ENCODE results near the gene NCR3LG1.

NCR3LG1 gene

DNA sequence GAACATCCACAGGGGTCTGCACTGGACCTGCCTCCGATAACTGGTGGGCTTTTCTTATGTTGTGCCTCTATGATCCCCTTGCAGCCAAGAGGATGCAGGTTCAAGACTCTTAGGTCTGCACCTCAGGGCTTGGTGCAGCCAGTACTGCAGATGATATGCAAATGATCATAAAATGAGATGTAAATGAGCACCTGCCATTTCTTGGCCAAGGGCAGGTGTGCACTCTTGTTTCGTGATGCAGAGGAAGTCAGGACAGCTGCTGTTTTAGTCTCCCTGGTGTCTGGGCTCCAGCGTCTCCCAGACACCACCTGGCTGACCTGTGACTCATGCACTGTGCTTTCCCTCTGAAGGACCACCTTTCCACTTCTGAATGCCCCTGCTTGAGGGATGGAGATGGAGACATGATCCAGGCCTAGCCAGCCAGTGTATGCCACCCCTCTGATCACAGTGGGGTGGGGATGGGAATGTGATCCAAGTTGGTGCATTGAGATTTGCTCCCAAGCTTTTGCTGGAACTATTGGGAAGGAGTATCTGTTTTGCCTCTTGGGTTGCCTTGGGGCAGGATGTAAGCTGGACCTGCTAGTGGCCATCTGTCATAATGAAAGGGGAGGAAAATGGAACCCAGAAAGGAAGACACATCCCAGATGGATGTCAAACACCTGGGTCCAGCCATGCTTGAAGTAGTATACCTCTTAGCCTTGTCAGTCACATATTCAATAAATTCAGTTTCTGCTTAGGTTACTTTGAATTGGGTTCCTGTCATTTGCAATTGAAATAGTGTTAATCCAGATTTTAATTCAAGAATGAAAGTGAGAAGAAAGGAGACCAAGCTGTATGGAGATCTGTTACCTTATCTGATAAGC lies 40.1 kb downstream of the NCR3LG1 start:
- DNase-seq (ENCODE audit: low read depth), result peak; percentile 35
- TF ChIP-seq, protein P1, sequence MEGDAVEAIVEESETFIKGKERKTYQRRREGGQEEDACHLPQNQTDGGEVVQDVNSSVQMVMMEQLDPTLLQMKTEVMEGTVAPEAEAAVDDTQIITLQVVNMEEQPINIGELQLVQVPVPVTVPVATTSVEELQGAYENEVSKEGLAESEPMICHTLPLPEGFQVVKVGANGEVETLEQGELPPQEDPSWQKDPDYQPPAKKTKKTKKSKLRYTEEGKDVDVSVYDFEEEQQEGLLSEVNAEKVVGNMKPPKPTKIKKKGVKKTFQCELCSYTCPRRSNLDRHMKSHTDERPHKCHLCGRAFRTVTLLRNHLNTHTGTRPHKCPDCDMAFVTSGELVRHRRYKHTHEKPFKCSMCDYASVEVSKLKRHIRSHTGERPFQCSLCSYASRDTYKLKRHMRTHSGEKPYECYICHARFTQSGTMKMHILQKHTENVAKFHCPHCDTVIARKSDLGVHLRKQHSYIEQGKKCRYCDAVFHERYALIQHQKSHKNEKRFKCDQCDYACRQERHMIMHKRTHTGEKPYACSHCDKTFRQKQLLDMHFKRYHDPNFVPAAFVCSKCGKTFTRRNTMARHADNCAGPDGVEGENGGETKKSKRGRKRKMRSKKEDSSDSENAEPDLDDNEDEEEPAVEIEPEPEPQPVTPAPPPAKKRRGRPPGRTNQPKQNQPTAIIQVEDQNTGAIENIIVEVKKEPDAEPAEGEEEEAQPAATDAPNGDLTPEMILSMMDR (IDR thresholded peaks at IDR 0.05; ENCODE audit: insufficient read depth, low read depth, low read length, missing control alignments), result no peak
- H3K4me3 ChIP-seq (ENCODE audit: low read depth, low read length), result no peak overlapping the region

GRCh38 chr11:17392872-17393271 lies 41.3 kb downstream of the NCR3LG1 start:
- DNase-seq (ENCODE audit: low read depth), result no peak
- TF ChIP-seq, protein P1 (IDR thresholded peaks at IDR 0.05; ENCODE audit: insufficient read depth, low read depth, low read length, missing control alignments), result no peak

GRCh38 chr11:17393472-17393871 lies 41.9 kb downstream of the NCR3LG1 start:
- no peak overlapping the region for H3K4me3 ChIP-seq (ENCODE audit: low read depth, low read length)
- DNase-seq (ENCODE audit: low read depth), result no peak
- TF ChIP-seq, protein P1 (IDR thresholded peaks at IDR 0.05; ENCODE audit: insufficient read depth, low read depth, low read length, missing control alignments), result no peak

More at GRCh38 chr11:17392872-17393271, 41.3 kb downstream of the NCR3LG1 start:
- no peak overlapping the region for H3K4me3 ChIP-seq (ENCODE audit: low read depth, low read length)

DNA sequence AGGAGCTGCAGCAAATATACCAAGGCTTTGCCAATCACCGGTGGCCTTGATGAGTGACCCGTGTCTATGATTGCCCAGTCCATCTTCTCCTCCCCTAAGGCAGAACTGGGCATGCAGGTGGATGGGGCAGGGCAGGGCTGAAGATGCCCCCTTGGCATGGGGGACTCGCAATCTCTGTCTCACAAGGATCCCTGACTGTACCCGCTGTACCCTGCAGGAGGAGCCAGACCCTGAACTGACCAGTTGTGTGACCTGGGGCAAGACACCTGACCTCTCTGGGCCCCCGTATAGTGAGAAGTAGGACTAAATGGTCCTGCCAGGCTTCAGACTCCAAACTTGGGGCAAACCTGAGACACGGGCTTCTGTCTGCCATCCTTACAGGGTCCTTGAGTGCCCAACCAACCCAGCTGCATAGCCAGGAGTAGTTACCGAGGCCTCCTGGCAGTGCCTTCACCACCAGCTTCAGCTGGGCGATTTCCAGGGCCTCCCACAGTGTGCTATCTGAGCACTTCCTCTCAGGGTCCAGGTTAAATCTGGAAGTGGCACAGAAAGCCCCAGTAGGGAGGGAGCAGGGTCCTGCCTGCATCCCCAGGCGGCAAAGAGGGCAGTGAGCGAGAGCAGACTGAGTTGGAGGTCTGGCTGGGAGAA lies 43.3 kb downstream of the NCR3LG1 start:
- TF ChIP-seq, protein P1 (IDR thresholded peaks at IDR 0.05; ENCODE audit: insufficient read depth, low read depth, low read length, missing control alignments), result no peak
- DNase-seq (ENCODE audit: low read depth), result no peak
- H3K4me3 ChIP-seq (ENCODE audit: low read depth, low read length), result no peak overlapping the region

DNA sequence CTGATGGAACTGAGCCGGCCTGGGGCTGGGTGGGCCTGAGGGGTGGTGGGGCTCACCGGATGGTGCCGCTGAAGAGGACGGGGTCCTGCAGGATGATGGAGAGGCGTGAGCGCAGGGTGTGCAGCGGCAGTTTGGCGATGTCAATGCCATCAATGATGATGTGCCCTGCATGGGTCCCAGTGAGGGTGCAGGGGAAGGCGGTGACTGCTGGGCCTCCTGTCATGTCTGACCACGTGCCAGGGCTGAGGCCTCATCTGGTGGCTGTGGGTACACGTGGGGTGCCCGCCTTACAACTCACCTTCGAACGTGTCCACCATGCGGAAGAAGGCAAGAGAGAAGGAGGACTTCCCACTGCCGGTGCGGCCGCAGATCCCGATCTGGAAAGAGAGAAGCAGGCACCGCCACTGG lies 44.0 kb downstream of the NCR3LG1 start:
- TF ChIP-seq, protein P1 (IDR thresholded peaks at IDR 0.05; ENCODE audit: insufficient read depth, low read depth, low read length, missing control alignments), result no peak
- H3K4me3 ChIP-seq (ENCODE audit: low read depth, low read length), result no peak overlapping the region
- DNase-seq (ENCODE audit: low read depth), result no peak

GRCh38 chr11:17395978-17396377 lies 44.4 kb downstream of the NCR3LG1 start:
- TF ChIP-seq, protein P1 (IDR thresholded peaks at IDR 0.05; ENCODE audit: insufficient read depth, low read depth, low read length, missing control alignments), result no peak
- no peak for DNase-seq (ENCODE audit: low read depth)
- H3K4me3 ChIP-seq (ENCODE audit: low read depth, low read length), result no peak overlapping the region
